HepG2 (cell line): ENCODE results near the gene ZNF385B. TPM values are rescaled to one million over a fixed set of nuclear protein-coding genes. Genes with fewer than 3 reads are reported as not detected.

Experiments
- BRD4 ChIP-seq: sonication (generic); formaldehyde crosslinking; IDR thresholded peaks from 2 replicates; pipeline ENCODE4 v1.4.0; 2020; ENCODE audit warnings: missing genetic modification reagents
- CREM ChIP-seq, 2 experiments: sonication (generic) in 1 of 2; formaldehyde crosslinking in 1 of 2; IDR thresholded peaks; 2 replicates each; pipeline versions ENCODE4 v1.4.0 to v1.6.1; 2016 to 2020; ENCODE audit warnings: antibody characterized with exemption in 1 of 2, mild to moderate bottlenecking in 1 of 2, missing genetic modification reagents in 1 of 2
- NFATC3 ChIP-seq: sonication (generic); formaldehyde crosslinking; IDR thresholded peaks from 2 replicates; pipeline ENCODE4 v1.5.1; 2020; ENCODE audit warnings: mild to moderate bottlenecking, missing genetic modification reagents
- ZBTB21 ChIP-seq: sonication (generic); formaldehyde crosslinking; IDR thresholded peaks from 2 replicates; pipeline ENCODE4 v1.4.0; 2020; ENCODE audit warnings: missing genetic modification reagents
- ZFP36 ChIP-seq: fragments of 150-350 bp; IDR thresholded peaks from 2 replicates; pipeline ENCODE4 v1.6.1; 2018; ENCODE audit warnings: borderline replicate concordance, low read length, low read depth; ENCODE audit not compliant: partially characterized antibody
- ZNF260 ChIP-seq: sonication (generic); formaldehyde crosslinking; IDR thresholded peaks from 2 replicates; pipeline ENCODE4 v1.4.0; 2020; ENCODE audit warnings: missing genetic modification reagents, low read depth, mild to moderate bottlenecking, borderline replicate concordance
- ZNF264 ChIP-seq: sonication (generic); formaldehyde crosslinking; IDR thresholded peaks from 2 replicates; pipeline ENCODE4 v1.4.0; 2020; ENCODE audit warnings: missing genetic modification reagents
- ZNF329 ChIP-seq: sonication (generic); formaldehyde crosslinking; IDR thresholded peaks from 2 replicates; pipeline ENCODE4 v1.9.0; 2021; ENCODE audit warnings: low read depth, mild to moderate bottlenecking, missing genetic modification reagents
- ZNF749 ChIP-seq: sonication (generic); formaldehyde crosslinking; IDR thresholded peaks from 2 replicates; pipeline ENCODE4 v1.8.0; 2022; ENCODE audit warnings: mild to moderate bottlenecking, missing genetic modification reagents, moderate library complexity, borderline replicate concordance
- ZNF772 ChIP-seq: sonication (generic); formaldehyde crosslinking; IDR thresholded peaks from 2 replicates; pipeline ENCODE4 v1.5.0; 2020; ENCODE audit warnings: mild to moderate bottlenecking, missing genetic modification reagents
- polyA plus RNA-seq, 8 experiments: library from polyadenylated mRNA; depleted of rRNA in 3 of 8; stranded (reverse) in 7 of 8; unstranded in 1 of 8; fragments of >200 nt; fragmentation: Illumina TruSeq in 4 of 8; extraction: Trizol in 4 of 8; gene quantifications; 2 replicates each; pipeline versions ENCODE4 v1.2.1 to v1.2.3, GENCODE V29; 2011 to 2016; ENCODE audit warnings: low read depth in 4 of 8, missing spikeins in 1 of 8, mixed read lengths in 1 of 8; ENCODE audit not compliant: insufficient read depth in 1 of 8
- total RNA-seq, 5 experiments: library from RNA; depleted of rRNA; stranded (reverse); fragments of >200 nt; fragmentation: Illumina TruSeq; extraction: Trizol; gene quantifications; 2 replicates each; pipeline ENCODE4 v1.2.3, GENCODE V29; 2016; ENCODE audit warnings: low read depth in 1 of 5
- TF ChIP-seq, protein P1 (sequence below): sonication (generic); formaldehyde crosslinking; IDR thresholded peaks from 2 replicates; pipeline ENCODE4 v1.5.0; 2020; ENCODE audit warnings: mild to moderate bottlenecking, missing genetic modification reagents
- TF ChIP-seq, protein P2 (sequence below): sonication (generic); formaldehyde crosslinking; IDR thresholded peaks from 2 replicates; pipeline ENCODE4 v1.5.0; 2020; ENCODE audit warnings: mild to moderate bottlenecking, missing genetic modification reagents
- TF ChIP-seq, protein P3 (sequence below): sonication (generic); formaldehyde crosslinking; IDR thresholded peaks from 2 replicates; pipeline ENCODE4 v1.9.0; 2021; ENCODE audit warnings: missing genetic modification reagents, borderline replicate concordance
- TF ChIP-seq, protein P4 (sequence below): IDR thresholded peaks from 2 replicates; pipeline ENCODE4 v1.6.1; 2016; ENCODE audit warnings: low read depth, control low read depth

Gene ZNF385B
- total and polyA plus RNA-seq, 2 of the 13 experiments (the other 11 are each of a cell fraction or from before 2014, with no cell fraction given): 3.3 to 6.7 TPM

DNA sequence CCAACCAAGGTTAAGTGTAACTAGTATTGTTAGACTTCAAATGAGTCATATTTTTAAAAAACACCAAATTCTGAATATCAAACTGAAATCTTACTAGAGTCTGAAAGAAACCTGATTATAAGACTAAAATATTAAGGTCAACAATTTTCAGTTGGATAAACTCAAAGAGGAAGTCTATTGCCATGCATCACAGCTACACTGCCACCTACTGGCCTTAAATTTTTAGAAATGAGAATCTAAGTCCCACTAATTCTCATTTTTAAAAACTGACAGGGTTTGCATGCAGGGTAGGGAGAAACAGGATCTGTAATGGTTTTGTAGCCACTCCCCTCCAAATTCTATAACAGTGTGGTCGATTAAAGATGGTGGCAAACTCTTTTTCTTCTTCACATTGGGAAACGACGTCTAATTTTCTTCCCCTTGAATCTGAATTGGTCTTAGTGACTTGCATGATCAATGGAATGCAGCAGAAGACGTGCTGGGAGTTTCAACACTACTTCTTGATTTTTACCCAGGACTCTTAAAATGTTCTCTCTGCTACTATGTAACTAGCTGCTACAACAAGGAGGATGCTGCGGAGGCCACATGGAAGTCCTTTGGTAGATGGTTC is 420.7 kb downstream of the ZNF385B start (continued):
- no peak for TF ChIP-seq ZNF329 (CRISPR knock-in tag)
- no peak for TF ChIP-seq BRD4 (CRISPR knock-in tag)
- no peak for TF ChIP-seq ZBTB21
- TF ChIP-seq, protein P1, sequence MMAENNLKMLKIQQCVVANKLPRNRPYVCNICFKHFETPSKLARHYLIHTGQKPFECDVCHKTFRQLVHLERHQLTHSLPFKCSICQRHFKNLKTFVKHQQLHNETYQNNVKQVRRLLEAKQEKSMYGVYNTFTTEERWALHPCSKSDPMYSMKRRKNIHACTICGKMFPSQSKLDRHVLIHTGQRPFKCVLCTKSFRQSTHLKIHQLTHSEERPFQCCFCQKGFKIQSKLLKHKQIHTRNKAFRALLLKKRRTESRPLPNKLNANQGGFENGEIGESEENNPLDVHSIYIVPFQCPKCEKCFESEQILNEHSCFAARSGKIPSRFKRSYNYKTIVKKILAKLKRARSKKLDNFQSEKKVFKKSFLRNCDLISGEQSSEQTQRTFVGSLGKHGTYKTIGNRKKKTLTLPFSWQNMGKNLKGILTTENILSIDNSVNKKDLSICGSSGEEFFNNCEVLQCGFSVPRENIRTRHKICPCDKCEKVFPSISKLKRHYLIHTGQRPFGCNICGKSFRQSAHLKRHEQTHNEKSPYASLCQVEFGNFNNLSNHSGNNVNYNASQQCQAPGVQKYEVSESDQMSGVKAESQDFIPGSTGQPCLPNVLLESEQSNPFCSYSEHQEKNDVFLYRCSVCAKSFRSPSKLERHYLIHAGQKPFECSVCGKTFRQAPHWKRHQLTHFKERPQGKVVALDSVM (CRISPR knock-in tag): no peak
- TF ChIP-seq ZNF260: no peak
- no peak for TF ChIP-seq ZNF749
- TF ChIP-seq NFATC3 (CRISPR knock-in tag): no peak
- TF ChIP-seq, protein P2, sequence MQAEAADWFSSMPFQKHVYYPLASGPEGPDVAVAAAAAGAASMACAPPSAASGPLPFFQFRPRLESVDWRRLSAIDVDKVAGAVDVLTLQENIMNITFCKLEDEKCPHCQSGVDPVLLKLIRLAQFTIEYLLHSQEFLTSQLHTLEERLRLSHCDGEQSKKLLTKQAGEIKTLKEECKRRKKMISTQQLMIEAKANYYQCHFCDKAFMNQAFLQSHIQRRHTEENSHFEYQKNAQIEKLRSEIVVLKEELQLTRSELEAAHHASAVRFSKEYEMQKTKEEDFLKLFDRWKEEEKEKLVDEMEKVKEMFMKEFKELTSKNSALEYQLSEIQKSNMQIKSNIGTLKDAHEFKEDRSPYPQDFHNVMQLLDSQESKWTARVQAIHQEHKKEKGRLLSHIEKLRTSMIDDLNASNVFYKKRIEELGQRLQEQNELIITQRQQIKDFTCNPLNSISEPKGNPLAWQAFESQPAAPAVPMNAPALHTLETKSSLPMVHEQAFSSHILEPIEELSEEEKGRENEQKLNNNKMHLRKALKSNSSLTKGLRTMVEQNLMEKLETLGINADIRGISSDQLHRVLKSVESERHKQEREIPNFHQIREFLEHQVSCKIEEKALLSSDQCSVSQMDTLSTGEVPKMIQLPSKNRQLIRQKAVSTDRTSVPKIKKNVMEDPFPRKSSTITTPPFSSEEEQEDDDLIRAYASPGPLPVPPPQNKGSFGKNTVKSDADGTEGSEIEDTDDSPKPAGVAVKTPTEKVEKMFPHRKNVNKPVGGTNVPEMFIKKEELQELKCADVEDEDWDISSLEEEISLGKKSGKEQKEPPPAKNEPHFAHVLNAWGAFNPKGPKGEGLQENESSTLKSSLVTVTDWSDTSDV (CRISPR knock-in tag): no peak
- no peak for TF ChIP-seq ZNF772 (CRISPR knock-in tag)
- TF ChIP-seq, protein P3, sequence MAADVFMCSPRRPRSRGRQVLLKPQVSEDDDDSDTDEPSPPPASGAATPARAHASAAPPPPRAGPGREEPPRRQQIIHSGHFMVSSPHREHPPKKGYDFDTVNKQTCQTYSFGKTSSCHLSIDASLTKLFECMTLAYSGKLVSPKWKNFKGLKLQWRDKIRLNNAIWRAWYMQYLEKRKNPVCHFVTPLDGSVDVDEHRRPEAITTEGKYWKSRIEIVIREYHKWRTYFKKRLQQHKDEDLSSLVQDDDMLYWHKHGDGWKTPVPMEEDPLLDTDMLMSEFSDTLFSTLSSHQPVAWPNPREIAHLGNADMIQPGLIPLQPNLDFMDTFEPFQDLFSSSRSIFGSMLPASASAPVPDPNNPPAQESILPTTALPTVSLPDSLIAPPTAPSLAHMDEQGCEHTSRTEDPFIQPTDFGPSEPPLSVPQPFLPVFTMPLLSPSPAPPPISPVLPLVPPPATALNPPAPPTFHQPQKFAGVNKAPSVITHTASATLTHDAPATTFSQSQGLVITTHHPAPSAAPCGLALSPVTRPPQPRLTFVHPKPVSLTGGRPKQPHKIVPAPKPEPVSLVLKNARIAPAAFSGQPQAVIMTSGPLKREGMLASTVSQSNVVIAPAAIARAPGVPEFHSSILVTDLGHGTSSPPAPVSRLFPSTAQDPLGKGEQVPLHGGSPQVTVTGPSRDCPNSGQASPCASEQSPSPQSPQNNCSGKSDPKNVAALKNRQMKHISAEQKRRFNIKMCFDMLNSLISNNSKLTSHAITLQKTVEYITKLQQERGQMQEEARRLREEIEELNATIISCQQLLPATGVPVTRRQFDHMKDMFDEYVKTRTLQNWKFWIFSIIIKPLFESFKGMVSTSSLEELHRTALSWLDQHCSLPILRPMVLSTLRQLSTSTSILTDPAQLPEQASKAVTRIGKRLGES: no peak
- no peak for TF ChIP-seq CREM (IDR thresholded peaks at IDR 0.05)
- TF ChIP-seq CREM (CRISPR knock-in tag; IDR thresholded peaks at IDR 0.05): no peak
- TF ChIP-seq, protein P4, sequence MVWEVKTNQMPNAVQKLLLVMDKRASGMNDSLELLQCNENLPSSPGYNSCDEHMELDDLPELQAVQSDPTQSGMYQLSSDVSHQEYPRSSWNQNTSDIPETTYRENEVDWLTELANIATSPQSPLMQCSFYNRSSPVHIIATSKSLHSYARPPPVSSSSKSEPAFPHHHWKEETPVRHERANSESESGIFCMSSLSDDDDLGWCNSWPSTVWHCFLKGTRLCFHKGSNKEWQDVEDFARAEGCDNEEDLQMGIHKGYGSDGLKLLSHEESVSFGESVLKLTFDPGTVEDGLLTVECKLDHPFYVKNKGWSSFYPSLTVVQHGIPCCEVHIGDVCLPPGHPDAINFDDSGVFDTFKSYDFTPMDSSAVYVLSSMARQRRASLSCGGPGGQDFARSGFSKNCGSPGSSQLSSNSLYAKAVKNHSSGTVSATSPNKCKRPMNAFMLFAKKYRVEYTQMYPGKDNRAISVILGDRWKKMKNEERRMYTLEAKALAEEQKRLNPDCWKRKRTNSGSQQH: no peak
- TF ChIP-seq ZFP36: no peak
- no peak for TF ChIP-seq ZNF264 (CRISPR knock-in tag)
- TF ChIP-seq, all 625 proteins: peak for 4
